Liver (tissue), 9 donors: Measurements from ENCODE around the gene WDR19. TPM values are rescaled to one million over a fixed set of nuclear protein-coding genes. Genes with fewer than 3 reads are reported as not detected.

ENCODE experiments used
- DNase-seq: peaks from one replicate; pipeline ENCODE4 v3.0.0-alpha.2; 2017; ENCODE audit warnings: low spot score
- H3K27ac ChIP-seq, 2 donors: one replicate each; pipeline ENCODE4 v1.7.0; 2013; ENCODE audit warnings: inconsistent platforms in 2 of 2, low read length in 2 of 2, control low read depth in 1 of 2, low read depth in 1 of 2, mild to moderate bottlenecking in 1 of 2
- H3K27me3 ChIP-seq, 4 donors: one replicate each; pipeline versions ENCODE4 v1.6.1 to v1.7.0; 2013; ENCODE audit warnings: low read length in 3 of 4, inconsistent platforms in 1 of 4, mild to moderate bottlenecking in 1 of 4, moderate library complexity in 1 of 4; ENCODE audit not compliant: control insufficient read depth in 4 of 4, insufficient read depth in 4 of 4
- H3K36me3 ChIP-seq, 4 donors: one replicate each; pipeline versions ENCODE4 v1.6.1 to v1.7.0; 2013; ENCODE audit warnings: low read length in 3 of 4, mild to moderate bottlenecking in 3 of 4, low read depth in 1 of 4, moderate library complexity in 1 of 4; ENCODE audit not compliant: control insufficient read depth in 4 of 4, insufficient read depth in 3 of 4
- H3K4me1 ChIP-seq, 4 donors: one replicate each; pipeline versions ENCODE4 v1.6.1 to v1.7.0; 2013; ENCODE audit warnings: low read length in 3 of 4, mild to moderate bottlenecking in 3 of 4, moderate library complexity in 1 of 4; ENCODE audit not compliant: control insufficient read depth in 4 of 4, insufficient read depth in 4 of 4
- H3K4me3 ChIP-seq, 3 donors: one replicate each; pipeline versions ENCODE4 v1.6.1 to v1.7.0; 2013; ENCODE audit warnings: low read length in 3 of 3, control low read depth in 1 of 3, low read depth in 1 of 3, mild to moderate bottlenecking in 1 of 3
- H3K9ac ChIP-seq, 2 donors: one replicate each; pipeline ENCODE4 v1.7.0; 2013; ENCODE audit warnings: low read length in 2 of 2, mild to moderate bottlenecking in 2 of 2, moderate library complexity in 2 of 2, control low read depth in 1 of 2, low read depth in 1 of 2
- H3K9me3 ChIP-seq, 4 donors: one replicate each; pipeline versions ENCODE4 v1.6.1 to v1.7.0; 2013; ENCODE audit warnings: low read length in 3 of 4; ENCODE audit not compliant: control insufficient read depth in 4 of 4
- CTCF ChIP-seq: fragments of 150-350 bp; IDR thresholded peaks from 2 replicates; pipeline ENCODE4 v1.5.1; 2017; ENCODE audit warnings: improper control_type of control experiment, low read depth, low read length; ENCODE audit not compliant: missing input control
- EGR1 ChIP-seq, 2 donors: IDR thresholded peaks; 2 replicates each; pipeline ENCODE4 v1.6.1; 2016 to 2018; ENCODE audit warnings: antibody characterized with exemption in 2 of 2, low read depth in 2 of 2
- FOXA1 ChIP-seq: IDR thresholded peaks from 2 replicates; pipeline ENCODE4 v1.6.1; 2016; ENCODE audit warnings: antibody characterized with exemption
- FOXA2 ChIP-seq: IDR thresholded peaks from 2 replicates; pipeline ENCODE4 v1.6.1; 2016; ENCODE audit warnings: antibody characterized with exemption
- GABPA ChIP-seq, 2 donors: IDR thresholded peaks in 1 of 2; conservative IDR thresholded peaks in 1 of 2; 2 replicates each; pipeline ENCODE4 v1.6.1; 2016; ENCODE audit warnings: antibody characterized with exemption in 2 of 2, mild to moderate bottlenecking in 1 of 2, moderate library complexity in 1 of 2
- HNF4A ChIP-seq, 2 donors: conservative IDR thresholded peaks; 2 replicates each; pipeline ENCODE4 v1.6.1; 2016; ENCODE audit warnings: antibody characterized with exemption in 2 of 2, mild to moderate bottlenecking in 2 of 2
- HNF4G ChIP-seq: IDR thresholded peaks from 2 replicates; pipeline ENCODE4 v1.6.1; 2016; ENCODE audit warnings: antibody characterized with exemption
- JUND ChIP-seq, 2 donors: IDR thresholded peaks; 2 replicates each; pipeline ENCODE4 v1.6.1; 2016; ENCODE audit warnings: antibody characterized with exemption in 2 of 2
- RAD21 ChIP-seq, 2 donors: IDR thresholded peaks; 2 replicates each; pipeline ENCODE4 v1.6.1; 2016; ENCODE audit warnings: antibody characterized with exemption in 2 of 2, mild to moderate bottlenecking in 2 of 2
- REST ChIP-seq: IDR thresholded peaks from 2 replicates; pipeline ENCODE4 v1.6.1; 2016; ENCODE audit warnings: antibody characterized with exemption, mild to moderate bottlenecking
- RXRA ChIP-seq, 2 donors: IDR thresholded peaks; 2 replicates each; pipeline ENCODE4 v1.6.1; 2017 to 2018; ENCODE audit warnings: antibody characterized with exemption in 2 of 2, mild to moderate bottlenecking in 1 of 2
- SP1 ChIP-seq: IDR thresholded peaks from 2 replicates; pipeline ENCODE4 v1.6.1; 2018; ENCODE audit warnings: antibody characterized with exemption, mild to moderate bottlenecking
- TAF1 ChIP-seq: conservative IDR thresholded peaks from 2 replicates; pipeline ENCODE4 v1.6.1; 2016; ENCODE audit warnings: antibody characterized with exemption, mild to moderate bottlenecking
- YY1 ChIP-seq: IDR thresholded peaks from 2 replicates; pipeline ENCODE4 v1.6.1; 2016; ENCODE audit warnings: antibody characterized with exemption, mild to moderate bottlenecking
- ZBTB33 ChIP-seq: IDR thresholded peaks from 2 replicates; pipeline ENCODE4 v1.6.1; 2016; ENCODE audit warnings: antibody characterized with exemption
- WGBS: extraction: QIAGEN DNeasy Blood & Tissue Kit; methylation state at CpG from one replicate; pipeline ENCODE4 v1.1.7; 2013; 5-methylcytosine and 5-hydroxymethylcytosine counted together
- polyA plus RNA-seq, 2 donors: library from polyadenylated mRNA; stranded (reverse) in 1 of 2; unstranded in 1 of 2; fragments of 200-250 nt in 1 of 2; fragments of >200 nt in 1 of 2; fragmentation: Nextera tagmentation in 1 of 2; extraction: Ambion mirVana in 1 of 2; gene quantifications; one replicate each; pipeline versions ENCODE4 v1.2.1 to v1.2.3, GENCODE V29; 2013 to 2015
- total RNA-seq, 2 donors: library from RNA; depleted of rRNA; stranded (reverse); fragments of >200 nt; gene quantifications; one replicate each; pipeline ENCODE4 v1.2.3, GENCODE V29; 2014
- TF ChIP-seq, protein P1 (sequence below): IDR thresholded peaks from 2 replicates; pipeline ENCODE4 v1.6.1; 2016; ENCODE audit warnings: antibody characterized with exemption
- TF ChIP-seq, protein P2 (sequence below): IDR thresholded peaks from 2 replicates; pipeline ENCODE4 v1.6.1; 2016; ENCODE audit warnings: antibody characterized with exemption
- donor health status: healthy.
- donor health status: healthy.
- donor health status: healthy.
- donor health status: healthy.
- donor health status: healthy.

WDR19 gene
- total and polyA plus RNA-seq, 4 donors = 9.5 to 34.3 (median 17.7) TPM

DNA sequence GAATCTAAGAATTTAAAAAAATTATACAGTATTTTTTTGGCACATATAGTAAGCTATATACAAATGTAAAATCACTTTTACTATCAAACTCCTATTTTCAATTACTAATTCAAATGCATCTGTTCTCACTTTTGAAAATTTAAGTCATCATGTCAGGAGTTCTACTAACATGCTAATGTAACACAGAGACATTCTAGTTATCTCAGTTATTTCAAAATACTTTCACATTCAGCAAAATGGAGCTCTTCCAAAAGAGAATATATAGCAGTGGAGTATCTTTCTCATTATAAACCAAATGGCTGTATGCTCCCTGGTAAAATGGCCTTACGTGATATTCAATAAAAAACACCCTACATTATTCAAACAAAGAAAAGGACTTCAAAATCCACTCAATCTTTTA is 141.5 kb downstream of the WDR19 start:
- H3K36me3 ChIP-seq = peaks cover 0 to 11% (median 3%) of the 10 kb centered on the region in 4 donors
- H3K27ac ChIP-seq = peak overlapping the region; percentile 72 to 89
- H3K9ac ChIP-seq = no peak overlapping the region
- H3K9me3 ChIP-seq = no peaks in the 10 kb centered on the region
- no peaks in the 10 kb centered on the region for H3K27me3 ChIP-seq
- no peak for TF ChIP-seq FOXA2
- TF ChIP-seq ZBTB33 = no peak
- no peak for TF ChIP-seq RAD21 (IDR thresholded peaks at IDR 0.05)
- TF ChIP-seq, protein P1, sequence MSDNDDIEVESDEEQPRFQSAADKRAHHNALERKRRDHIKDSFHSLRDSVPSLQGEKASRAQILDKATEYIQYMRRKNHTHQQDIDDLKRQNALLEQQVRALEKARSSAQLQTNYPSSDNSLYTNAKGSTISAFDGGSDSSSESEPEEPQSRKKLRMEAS = no peak
- no peak for TF ChIP-seq SP1
- TF ChIP-seq, protein P2, sequence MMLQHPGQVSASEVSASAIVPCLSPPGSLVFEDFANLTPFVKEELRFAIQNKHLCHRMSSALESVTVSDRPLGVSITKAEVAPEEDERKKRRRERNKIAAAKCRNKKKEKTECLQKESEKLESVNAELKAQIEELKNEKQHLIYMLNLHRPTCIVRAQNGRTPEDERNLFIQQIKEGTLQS = no peak
- TF ChIP-seq JUND (IDR thresholded peaks at IDR 0.05) = no peak
- no peak for TF ChIP-seq REST
- no peak for TF ChIP-seq GABPA (IDR thresholded peaks at IDR 0.05 in 1 of 2, conservative IDR thresholded peaks at IDR 0.05 in 1 of 2)
- TF ChIP-seq HNF4G = no peak
- TF ChIP-seq HNF4A (conservative IDR thresholded peaks at IDR 0.05) = no peak
- TF ChIP-seq RXRA (IDR thresholded peaks at IDR 0.05) = no peak
- no peak for TF ChIP-seq EGR1 (IDR thresholded peaks at IDR 0.05; ENCODE audit: low read depth in 2 of 2)
- no peak for TF ChIP-seq TAF1
- TF ChIP-seq YY1 = no peak
- 90% methylated on average over 1 of the region's 1 CpG for WGBS
- no peak for DNase-seq
- H3K4me1 ChIP-seq = peaks cover 4 to 17% (median 13%) of the 10 kb centered on the region in 4 donors
- no peak overlapping the region for H3K4me3 ChIP-seq

DNA sequence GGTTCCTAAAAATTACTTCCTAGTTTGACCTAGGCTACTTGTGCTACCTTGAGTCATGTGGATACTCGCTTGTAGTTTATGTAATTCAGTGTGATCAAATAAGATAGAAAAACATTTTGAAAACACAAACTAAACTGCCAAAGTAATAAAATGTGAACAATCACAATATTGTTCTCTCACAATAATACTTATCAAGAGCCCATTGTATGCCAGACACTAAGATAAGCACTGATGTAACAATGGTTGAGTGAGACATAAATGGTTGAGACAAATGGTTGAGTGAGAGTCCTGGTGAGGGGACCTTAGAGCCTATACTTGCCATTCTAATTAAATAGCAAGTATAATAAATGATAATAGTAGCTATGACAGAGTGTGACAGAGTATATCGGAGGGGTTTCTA is 142.1 kb downstream of the WDR19 start:
- Histone ChIP-seq H3K4me3 (no peak overlapping the region), H3K27me3 (no peaks in the 10 kb centered on the region), H3K9me3 (no peaks in the 10 kb centered on the region), H3K9ac (no peak overlapping the region), H3K36me3 (peaks cover 0 to 11% (median 3%) of the 10 kb centered on the region in 4 donors), H3K4me1 (peaks cover 5 to 17% (median 13%) of the 10 kb centered on the region in 4 donors), H3K27ac (peak overlapping the region; percentile 72 to 89)
- DNase-seq = no peak
- TF ChIP-seq CTCF = no peak
- TF ChIP-seq RXRA (IDR thresholded peaks at IDR 0.05) = no peak
- TF ChIP-seq SP1 = no peak
- TF ChIP-seq RAD21 (IDR thresholded peaks at IDR 0.05) = no peak
- no peak for TF ChIP-seq TAF1
- no peak for TF ChIP-seq HNF4G
- TF ChIP-seq FOXA1 = no peak
- no peak for TF ChIP-seq JUND (IDR thresholded peaks at IDR 0.05)
- TF ChIP-seq ZBTB33 = no peak
- no peak for TF ChIP-seq EGR1 (IDR thresholded peaks at IDR 0.05; ENCODE audit: low read depth in 2 of 2)
- no peak for TF ChIP-seq FOXA2
- no peak for TF ChIP-seq GABPA (IDR thresholded peaks at IDR 0.05 in 1 of 2, conservative IDR thresholded peaks at IDR 0.05 in 1 of 2)
- 71% methylated on average over 2 of the region's 2 CpGs for WGBS
